Measurements from ENCODE around the gene TP63.

TP63 gene

DNA sequence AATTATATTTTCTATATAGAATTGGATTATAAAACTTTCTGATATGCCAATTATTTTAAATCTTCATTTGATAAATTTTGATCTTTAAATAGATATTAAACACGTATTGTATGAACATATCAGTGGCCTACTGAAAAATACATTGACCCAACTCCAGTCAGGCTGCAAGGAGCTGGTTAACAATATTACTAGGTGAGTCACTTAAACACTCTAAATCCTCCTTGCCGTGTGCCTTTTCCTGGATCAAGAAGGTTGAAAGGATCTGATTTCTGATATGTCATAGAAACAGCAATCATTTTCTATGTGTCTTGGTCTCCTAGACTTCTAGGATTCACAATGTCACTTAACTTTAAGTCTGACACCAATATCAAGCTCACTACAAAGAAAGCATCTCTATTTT, 123.2 kb downstream of the TP63 start:
- DNase-seq (ENCODE audit: low read depth in 1 of 2, low spot score in 1 of 2): no peak
- no peak for TF ChIP-seq JUND (IDR thresholded peaks at IDR 0.05; ENCODE audit: low read depth)
- in situ Hi-C loops (cut with HindIII; ENCODE audit: low pct_unique_long_range_greater_than_20kb, low sequenced_read_pairs): no loop called here

DNA sequence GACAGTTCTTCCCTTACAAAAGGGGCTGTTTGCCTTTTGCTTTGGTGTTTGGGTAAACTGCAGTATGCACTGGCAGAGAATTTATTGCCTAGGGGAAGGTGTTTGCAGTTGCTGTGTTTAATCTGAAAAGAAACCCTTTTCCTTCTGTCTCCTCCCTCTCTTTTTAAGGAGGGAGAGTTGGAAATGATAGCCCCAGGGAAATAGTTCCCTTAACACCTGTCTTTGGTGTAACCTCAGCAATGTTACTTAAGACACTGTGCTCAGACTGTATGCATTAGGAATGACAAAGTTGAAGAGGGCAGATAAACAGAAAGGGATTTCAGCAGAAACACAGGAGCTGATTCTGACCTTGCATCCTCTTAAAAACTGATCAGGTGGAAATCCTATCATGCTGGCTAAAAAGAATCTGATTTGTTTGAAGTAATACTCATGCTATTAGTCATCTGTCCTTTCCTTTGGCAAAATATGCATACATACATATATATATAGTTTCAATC, 125.4 kb downstream of the TP63 start:
- DNase-seq (ENCODE audit: low read depth in 1 of 2, low spot score in 1 of 2): peak in 1 of 2 experiments; percentile 96
- no peak for TF ChIP-seq JUND (IDR thresholded peaks at IDR 0.05; ENCODE audit: low read depth)
- in situ Hi-C loops (cut with HindIII; ENCODE audit: low pct_unique_long_range_greater_than_20kb, low sequenced_read_pairs): no loop called here

DNA sequence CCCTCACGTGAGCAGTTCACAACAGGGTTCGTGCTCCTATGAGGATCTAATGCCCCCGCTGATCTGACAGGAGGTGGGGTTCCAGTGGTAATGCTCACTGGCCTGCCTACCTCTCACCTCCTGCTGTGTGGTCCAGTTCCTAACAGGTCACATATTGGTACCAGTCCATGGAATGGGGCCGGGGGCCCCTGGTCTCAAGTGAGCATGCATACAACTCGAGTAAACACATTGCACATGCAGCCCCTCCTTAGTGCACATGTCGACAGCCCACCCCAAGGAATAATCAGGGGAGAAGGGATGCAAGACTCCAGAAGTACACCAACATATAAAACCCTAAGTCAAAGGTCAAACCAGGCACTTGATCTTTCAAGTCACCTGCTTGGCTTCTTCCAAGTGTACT, 127.0 kb downstream of the TP63 start:
- TF ChIP-seq JUND (IDR thresholded peaks at IDR 0.05; ENCODE audit: low read depth): no peak
- no peak for DNase-seq (ENCODE audit: low read depth in 1 of 2, low spot score in 1 of 2)

DNA sequence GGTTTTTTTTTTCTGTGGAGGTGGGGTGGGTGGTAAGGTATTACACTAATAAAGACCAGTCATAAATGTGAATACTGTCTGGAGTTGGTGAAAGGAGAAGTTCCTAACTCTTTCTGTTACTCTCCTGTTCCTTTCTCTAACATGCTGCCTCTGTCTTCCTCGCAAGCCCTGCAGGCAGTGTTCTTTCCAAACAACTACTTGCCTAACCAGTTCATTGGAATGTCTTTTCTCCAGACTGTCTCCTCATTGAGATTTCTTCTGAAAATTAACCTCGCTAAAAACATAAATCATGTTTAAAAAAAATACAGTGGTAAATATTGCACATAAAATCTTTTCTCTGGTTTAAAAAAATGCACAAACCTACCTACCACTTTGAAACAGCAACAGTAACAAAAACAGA, 135.2 kb downstream of the TP63 start:
- in situ Hi-C loops (cut with HindIII; ENCODE audit: low pct_unique_long_range_greater_than_20kb, low sequenced_read_pairs): no loop called here

More for the DNA sequence above, 127.0 kb downstream of the TP63 start:
- in situ Hi-C loops (cut with HindIII; ENCODE audit: low pct_unique_long_range_greater_than_20kb, low sequenced_read_pairs): no loop called here

DNA sequence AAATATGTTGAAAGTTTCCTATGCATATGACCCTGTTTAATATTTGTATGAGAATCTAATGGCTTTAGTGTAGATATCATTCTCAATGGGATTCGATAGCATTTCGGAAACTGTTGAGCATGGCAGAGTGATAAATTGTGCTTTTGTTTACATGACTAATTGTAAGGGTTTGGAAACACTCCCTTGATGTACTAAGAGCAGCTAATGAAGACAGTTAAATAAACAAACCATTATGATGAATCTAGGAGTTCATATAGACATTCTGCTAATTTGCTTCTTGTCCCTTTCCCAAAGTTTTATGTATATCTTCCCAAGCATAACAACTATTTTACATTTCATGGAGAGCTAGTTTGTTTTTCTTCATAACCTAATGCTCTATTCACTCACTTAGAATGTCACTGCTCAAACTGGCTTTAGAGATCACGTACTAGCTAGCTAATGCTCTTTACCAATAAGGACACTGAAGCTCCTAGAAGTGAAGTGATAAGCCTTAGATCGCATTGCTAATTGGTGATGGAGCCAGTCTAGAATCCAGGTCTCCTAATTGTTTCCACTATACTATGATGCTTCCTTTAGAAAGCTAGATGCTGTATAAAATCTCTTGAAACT, 140.8 kb downstream of the TP63 start:
- in situ Hi-C loops (cut with HindIII; ENCODE audit: low pct_unique_long_range_greater_than_20kb, low sequenced_read_pairs): no loop called here
- no peak for DNase-seq (ENCODE audit: low read depth in 1 of 2, low spot score in 1 of 2)
- TF ChIP-seq JUND (IDR thresholded peaks at IDR 0.05; ENCODE audit: low read depth): no peak

More for the DNA sequence above, 135.2 kb downstream of the TP63 start:
- TF ChIP-seq JUND (IDR thresholded peaks at IDR 0.05; ENCODE audit: low read depth): peak; percentile 82
- peak; percentile 33 to 96 for DNase-seq (ENCODE audit: low read depth in 1 of 2, low spot score in 1 of 2)

DNA sequence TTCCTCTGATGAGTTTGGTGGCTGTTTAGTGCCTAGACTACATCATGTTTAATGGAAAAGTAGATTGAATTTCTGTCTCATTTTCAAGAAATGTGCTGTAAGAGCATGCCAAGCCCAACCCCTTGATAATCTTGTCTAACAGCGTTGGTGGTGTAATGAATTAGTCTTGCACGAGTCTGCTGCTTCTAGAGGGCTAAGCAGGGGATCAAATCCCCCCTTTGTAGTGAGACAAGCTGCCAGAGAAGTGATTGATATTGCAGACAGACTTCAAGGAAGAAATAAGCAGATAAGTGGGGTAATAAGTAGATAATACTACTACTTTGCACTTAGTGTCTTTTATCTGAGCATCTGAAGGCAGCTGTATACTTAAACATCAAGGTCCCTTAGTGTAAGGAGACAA, 141.4 kb downstream of the TP63 start:
- no peak for DNase-seq (ENCODE audit: low read depth in 1 of 2, low spot score in 1 of 2)
- TF ChIP-seq JUND (IDR thresholded peaks at IDR 0.05; ENCODE audit: low read depth): no peak
- in situ Hi-C loops (cut with HindIII; ENCODE audit: low pct_unique_long_range_greater_than_20kb, low sequenced_read_pairs): no loop called here

DNA sequence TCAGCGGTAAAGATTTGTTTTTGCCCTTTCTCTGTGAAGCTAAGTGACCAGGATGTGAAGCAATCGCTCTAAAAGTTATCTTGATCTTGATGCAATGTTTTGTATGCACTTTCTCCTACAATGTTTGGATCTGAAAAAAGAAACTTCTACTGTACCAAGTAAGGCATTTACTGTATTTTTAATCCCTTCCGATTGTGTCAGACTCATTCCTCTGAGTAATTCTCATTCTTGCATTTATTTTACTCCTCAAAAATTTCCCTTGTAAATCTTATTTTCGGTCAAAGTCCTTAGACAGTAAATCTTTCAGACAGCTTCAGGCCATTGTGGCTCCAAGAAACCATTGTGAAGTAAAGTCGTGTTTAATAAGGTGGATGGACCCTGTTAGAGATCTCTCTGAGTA, 141.9 kb downstream of the TP63 start:
- in situ Hi-C loops (cut with HindIII; ENCODE audit: low pct_unique_long_range_greater_than_20kb, low sequenced_read_pairs): no loop called here
- DNase-seq (ENCODE audit: low read depth in 1 of 2, low spot score in 1 of 2): peak in 1 of 2 experiments; percentile 70
- peak; percentile 81; the same call in 1 of the 2 replicates for TF ChIP-seq JUND (IDR thresholded peaks at IDR 0.05; ENCODE audit: low read depth)

DNA sequence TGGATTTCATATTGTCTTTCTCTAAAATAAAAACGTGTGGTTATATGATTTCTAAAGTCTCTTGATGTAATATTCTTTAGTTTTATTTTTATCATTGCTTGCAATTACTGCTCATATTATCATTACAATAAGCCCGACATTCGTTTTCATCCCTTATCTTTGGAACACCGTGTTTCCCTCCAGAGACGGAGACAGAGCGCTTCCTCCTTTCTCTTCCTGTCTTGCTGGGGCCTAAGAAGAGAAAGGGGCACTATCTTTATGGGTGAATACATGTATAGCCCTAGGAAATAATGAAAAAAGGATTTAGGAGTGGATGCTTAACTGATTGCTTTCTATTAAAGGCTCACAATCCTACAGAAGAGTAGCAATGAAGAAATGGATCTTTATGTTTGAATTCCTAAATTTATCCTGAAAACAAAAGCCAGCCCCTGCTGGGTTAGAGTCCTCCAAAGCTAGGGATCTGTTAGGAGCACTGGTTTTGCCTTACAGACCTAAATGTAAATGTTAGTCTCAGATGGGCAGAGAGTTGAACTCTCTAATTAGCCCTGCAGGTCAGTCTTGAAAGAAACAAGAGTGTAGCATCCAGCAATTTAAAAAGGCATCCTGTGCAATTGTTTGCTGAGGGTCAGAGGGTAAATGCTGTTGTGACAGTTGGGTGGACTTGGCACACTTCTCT, 145.1 kb downstream of the TP63 start:
- DNase-seq (ENCODE audit: low read depth in 1 of 2, low spot score in 1 of 2): no peak
- TF ChIP-seq JUND (IDR thresholded peaks at IDR 0.05; ENCODE audit: low read depth): no peak
- in situ Hi-C loops (cut with HindIII; ENCODE audit: low pct_unique_long_range_greater_than_20kb, low sequenced_read_pairs): no loop called here

DNA sequence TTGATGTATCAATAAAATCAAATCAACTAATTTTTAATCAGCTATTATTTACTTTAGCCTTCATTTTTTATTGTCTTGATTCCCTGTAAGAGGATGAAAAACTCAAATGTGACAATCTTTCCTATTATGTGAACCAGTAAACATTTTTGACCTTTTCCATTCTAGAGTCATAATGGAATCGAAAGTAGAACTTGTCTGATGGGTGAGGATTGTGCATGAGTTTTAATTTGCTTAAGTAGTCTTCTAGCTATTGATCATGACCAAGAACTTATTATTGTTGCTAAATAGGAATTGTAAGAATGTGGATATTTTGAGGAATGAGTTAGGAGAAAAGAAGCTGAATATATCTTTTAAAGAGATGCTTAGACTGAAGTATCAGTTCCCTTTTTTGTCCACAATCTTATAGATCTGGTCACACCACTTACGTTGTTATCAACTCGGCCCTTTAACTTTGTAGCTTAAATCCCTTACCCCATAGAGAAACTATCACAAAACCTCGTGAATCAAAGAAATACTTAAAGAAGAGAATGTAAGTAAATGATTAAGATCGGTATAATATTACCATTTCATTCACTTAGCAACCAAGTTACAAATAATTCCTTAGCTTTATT, 147.3 kb downstream of the TP63 start:
- DNase-seq (ENCODE audit: low read depth in 1 of 2, low spot score in 1 of 2): no peak
- in situ Hi-C loops (cut with HindIII; ENCODE audit: low pct_unique_long_range_greater_than_20kb, low sequenced_read_pairs): no loop called here
- no peak for TF ChIP-seq JUND (IDR thresholded peaks at IDR 0.05; ENCODE audit: low read depth)

DNA sequence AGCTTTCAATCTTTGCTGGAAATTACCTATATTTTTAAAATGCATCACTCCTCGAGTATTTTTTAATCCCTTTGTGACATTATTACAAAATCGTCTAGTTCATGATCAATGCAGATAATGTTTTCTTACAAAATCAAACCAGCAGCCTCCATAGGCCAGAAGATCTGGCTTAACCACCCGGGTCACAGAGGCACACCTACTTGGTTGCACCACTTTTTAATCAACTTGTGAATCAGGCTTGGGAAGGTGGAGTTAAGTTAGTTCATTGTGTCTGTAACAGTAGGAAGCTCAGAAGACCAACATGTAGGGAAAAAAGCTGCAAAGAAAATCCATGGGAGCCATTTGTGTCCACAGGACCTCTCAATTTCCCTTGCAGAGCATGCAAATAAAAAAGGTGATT, 148.0 kb downstream of the TP63 start:
- no peak for TF ChIP-seq JUND (IDR thresholded peaks at IDR 0.05; ENCODE audit: low read depth)
- in situ Hi-C loops (cut with HindIII; ENCODE audit: low pct_unique_long_range_greater_than_20kb, low sequenced_read_pairs): no loop called here

DNA sequence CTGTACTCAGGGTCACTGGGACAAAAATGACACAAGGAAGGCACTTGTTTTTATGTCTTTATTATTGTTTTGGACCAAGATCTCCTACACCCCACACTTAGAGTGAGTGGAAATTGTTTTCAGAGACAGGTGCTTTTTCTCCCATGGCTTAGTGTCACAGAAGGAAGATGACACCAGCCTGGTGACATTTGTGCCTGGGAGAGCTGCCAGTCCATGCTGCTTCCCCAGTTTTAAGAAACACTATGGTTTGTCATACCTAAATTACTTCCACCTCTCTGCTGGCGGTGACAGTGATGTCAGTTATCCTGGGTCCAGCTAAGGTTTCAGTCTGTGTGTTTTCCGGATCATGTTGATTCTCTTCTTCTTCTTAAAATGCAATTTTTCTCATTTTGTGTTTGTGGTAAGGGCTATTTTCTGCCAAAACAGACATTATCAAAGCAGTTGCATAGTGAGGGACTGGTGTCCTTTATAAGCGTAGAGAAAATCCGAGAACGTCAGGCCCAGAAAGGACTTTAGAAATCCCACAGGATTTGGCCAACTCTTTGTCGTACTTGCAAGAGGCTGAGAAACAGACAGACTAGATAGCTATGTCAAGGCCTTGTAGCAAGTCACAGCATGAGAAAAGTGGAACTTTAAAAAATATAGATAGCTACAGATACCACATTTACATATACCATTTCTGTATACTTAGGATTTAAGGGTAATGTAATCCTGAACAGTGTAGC, 149.5 kb downstream of the TP63 start:
- TF ChIP-seq JUND (IDR thresholded peaks at IDR 0.05; ENCODE audit: low read depth): no peak

More for the DNA sequence above, 148.0 kb downstream of the TP63 start:
- DNase-seq (ENCODE audit: low read depth in 1 of 2, low spot score in 1 of 2): peak in 1 of 2 experiments; percentile 77

DNA sequence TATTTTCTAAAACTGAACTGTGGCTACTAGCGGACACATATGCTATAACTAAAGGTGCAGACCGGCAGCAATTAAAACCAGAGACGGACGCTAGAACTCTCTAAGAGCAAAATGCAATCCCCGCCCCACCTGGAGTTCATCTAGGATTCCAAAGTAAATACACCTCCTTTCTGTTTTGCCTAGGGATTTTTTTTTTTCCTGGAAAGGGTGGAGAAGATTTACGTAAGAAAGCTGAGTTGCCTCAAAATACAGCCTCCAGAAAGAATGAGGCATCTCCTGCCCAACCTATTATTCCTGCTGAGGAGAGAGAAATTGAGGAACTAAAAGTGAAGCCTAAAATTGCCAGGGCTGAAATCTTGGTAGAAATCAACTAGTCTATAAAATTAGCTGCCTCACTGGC, 150.2 kb downstream of the TP63 start:
- peak in 1 of 2 experiments; percentile 38 for DNase-seq (ENCODE audit: low read depth in 1 of 2, low spot score in 1 of 2)
- in situ Hi-C loops (cut with HindIII; ENCODE audit: low pct_unique_long_range_greater_than_20kb, low sequenced_read_pairs): no loop called here
- no peak for TF ChIP-seq JUND (IDR thresholded peaks at IDR 0.05; ENCODE audit: low read depth)

More for the DNA sequence above, 149.5 kb downstream of the TP63 start:
- in situ Hi-C loops (cut with HindIII; ENCODE audit: low pct_unique_long_range_greater_than_20kb, low sequenced_read_pairs): no loop called here
- DNase-seq (ENCODE audit: low read depth in 1 of 2, low spot score in 1 of 2): no peak
